K562 (cell line): ENCODE results near the gene STX2. TPM values are rescaled to one million over a fixed set of nuclear protein-coding genes. Genes with fewer than 3 reads are reported as not detected.

Source experiments
- FOXK2 ChIP-seq, 2 experiments: fragments of 450-650 bp; IDR thresholded peaks in 1 of 2; conservative IDR thresholded peaks in 1 of 2; 2 replicates each; pipeline ENCODE4 v1.6.1; 2016; ENCODE audit warnings: low read depth in 2 of 2, mild to moderate bottlenecking in 1 of 2
- FOXP1 ChIP-seq: sonication (generic); formaldehyde crosslinking; IDR thresholded peaks from 2 replicates; pipeline ENCODE4 v1.8.0; 2022; ENCODE audit warnings: mild to moderate bottlenecking, missing genetic modification reagents
- FUS ChIP-seq: fragments of 200-400 bp; formaldehyde crosslinking; optimal IDR thresholded peaks from 2 replicates; pipeline ENCODE3; 2017; ENCODE audit warnings: low read depth, low read length
- GATAD2B ChIP-seq: fragments of 450-650 bp; IDR thresholded peaks from 2 replicates; pipeline ENCODE4 v1.6.1; 2017; ENCODE audit warnings: mild to moderate bottlenecking, borderline replicate concordance
- GTF2A2 ChIP-seq: IDR thresholded peaks from 2 replicates; pipeline ENCODE4 v1.6.1; 2016; ENCODE audit warnings: mild to moderate bottlenecking, missing genetic modification characterization, missing compliant biosample characterization
- GTF3C2 ChIP-seq: IDR thresholded peaks from 3 replicates; pipeline ENCODE4 v1.6.1; 2011; ENCODE audit warnings: borderline replicate concordance, mild to moderate bottlenecking, moderate library complexity; ENCODE audit not compliant: insufficient read length; ENCODE audit errors: extremely low read depth
- HNRNPH1 ChIP-seq: fragments of 200-400 bp; formaldehyde crosslinking; optimal IDR thresholded peaks from 2 replicates; pipeline ENCODE3; 2017; ENCODE audit warnings: low read depth, mild to moderate bottlenecking, low read length, moderate library complexity
- HNRNPLL ChIP-seq: fragments of 200-400 bp; formaldehyde crosslinking; IDR thresholded peaks from 2 replicates; pipeline ENCODE4 v1.6.1; 2017; ENCODE audit warnings: low read length, low read depth, mild to moderate bottlenecking; ENCODE audit not compliant: poor library complexity, severe bottlenecking
- IRF2 ChIP-seq: sonication (generic); formaldehyde crosslinking; IDR thresholded peaks from 2 replicates; pipeline ENCODE4 v1.8.1; 2022; ENCODE audit warnings: mild to moderate bottlenecking, missing genetic modification reagents
- MAFF ChIP-seq: IDR thresholded peaks from 2 replicates; pipeline ENCODE4 v1.6.1; 2012; ENCODE audit warnings: low read length, improper control_type of control experiment
- NCOR1 ChIP-seq: fragments of 450-650 bp; IDR thresholded peaks from 2 replicates; pipeline ENCODE4 v1.6.1; 2016; ENCODE audit warnings: mild to moderate bottlenecking, moderate library complexity
- NFYB ChIP-seq: IDR thresholded peaks from 2 replicates; pipeline ENCODE4 v1.6.1; 2011; ENCODE audit warnings: mild to moderate bottlenecking, moderate library complexity; ENCODE audit not compliant: insufficient read length; ENCODE audit errors: extremely low read depth
- PHF8 ChIP-seq: fragments of 200-600 bp; sonication (generic); IDR thresholded peaks from 2 replicates; pipeline ENCODE4 v1.6.1; 2012; ENCODE audit warnings: mixed run types, mild to moderate bottlenecking, inconsistent platforms, low read length, moderate library complexity, borderline replicate concordance
- PTRF ChIP-seq: fragments of 450-650 bp; IDR thresholded peaks from 2 replicates; pipeline ENCODE4 v1.6.1; 2016; ENCODE audit warnings: mild to moderate bottlenecking, missing genetic modification characterization, missing compliant biosample characterization
- RBM15 ChIP-seq: fragments of 200-400 bp; formaldehyde crosslinking; IDR thresholded peaks from 2 replicates; pipeline ENCODE4 v1.6.1; 2018; ENCODE audit warnings: mild to moderate bottlenecking, low read length, moderate library complexity; ENCODE audit not compliant: insufficient read depth
- SMARCC2 ChIP-seq: fragments of 450-650 bp; IDR thresholded peaks from 2 replicates; pipeline ENCODE4 v1.6.1; 2017; ENCODE audit warnings: antibody characterized with exemption, moderate library complexity, mild to moderate bottlenecking, low read depth
- TAL1 ChIP-seq: fragments of 450-650 bp; IDR thresholded peaks from 2 replicates; pipeline ENCODE4 v1.6.1; 2016; ENCODE audit warnings: mild to moderate bottlenecking
- TOE1 ChIP-seq, 2 experiments: fragments of 450-650 bp in 1 of 2; sonication (generic) in 1 of 2; formaldehyde crosslinking in 1 of 2; IDR thresholded peaks; 2 replicates each; pipeline versions ENCODE4 v1.7.1 to v1.8.0; 2016 to 2022; ENCODE audit warnings: borderline replicate concordance in 2 of 2, mild to moderate bottlenecking in 2 of 2, antibody characterized with exemption in 1 of 2, inconsistent platforms in 1 of 2, low read depth in 1 of 2, missing genetic modification reagents in 1 of 2, moderate library complexity in 1 of 2
- ZFX ChIP-seq: sonication (generic); formaldehyde crosslinking; IDR thresholded peaks from 2 replicates; pipeline ENCODE4 v1.8.0; 2022; ENCODE audit warnings: mild to moderate bottlenecking, missing genetic modification reagents, moderate library complexity
- ZNF143 ChIP-seq: sonication (generic); formaldehyde crosslinking; IDR thresholded peaks from 2 replicates; pipeline ENCODE4 v1.9.0; 2022; ENCODE audit warnings: mild to moderate bottlenecking, missing genetic modification reagents
- ZSCAN29 ChIP-seq: fragments of 450-650 bp; IDR thresholded peaks from 2 replicates; pipeline ENCODE4 v1.6.1; 2017
- polyA plus RNA-seq, 8 experiments: library from polyadenylated mRNA; depleted of rRNA in 4 of 8; stranded (reverse) in 5 of 8; unstranded in 3 of 8; fragments of >200 nt; fragmentation: Nextera tagmentation in 2 of 8; fragmentation: Illumina TruSeq in 1 of 8; extraction: Ambion mirVana in 2 of 8; extraction: Trizol in 1 of 8; gene quantifications; 2 replicates each; pipeline versions ENCODE4 v1.2.1 to v1.2.3, GENCODE V29; 2011 to 2014; ENCODE audit warnings: inconsistent platforms in 1 of 8, missing spikeins in 1 of 8
- total RNA-seq, 7 experiments: library from RNA; depleted of rRNA in 6 of 7; stranded (reverse); fragments of >200 nt in 6 of 7; fragmentation: Illumina TruSeq in 2 of 7; extraction: Trizol in 2 of 7; gene quantifications; 2 replicates each; pipeline versions ENCODE4 v1.2.1 to v1.2.3, GENCODE V29; 2011 to 2021; ENCODE audit warnings: low replicate concordance in 1 of 7
- TF ChIP-seq, protein P1 (sequence below): sonication (generic); formaldehyde crosslinking; IDR thresholded peaks from 2 replicates; pipeline ENCODE4 v1.9.0; 2022; ENCODE audit warnings: mild to moderate bottlenecking, missing genetic modification reagents
- TF ChIP-seq, protein P2 (sequence below): IDR thresholded peaks from 2 replicates; pipeline ENCODE4 v1.6.1; 2014; ENCODE audit warnings: antibody characterized with exemption

STX2 gene
- total and polyA plus RNA-seq, 9 of the 15 experiments (the other 6 are each of a cell fraction or from before 2014, with no cell fraction given) = 22.2 to 54.6 (median 30.8) TPM

DNA sequence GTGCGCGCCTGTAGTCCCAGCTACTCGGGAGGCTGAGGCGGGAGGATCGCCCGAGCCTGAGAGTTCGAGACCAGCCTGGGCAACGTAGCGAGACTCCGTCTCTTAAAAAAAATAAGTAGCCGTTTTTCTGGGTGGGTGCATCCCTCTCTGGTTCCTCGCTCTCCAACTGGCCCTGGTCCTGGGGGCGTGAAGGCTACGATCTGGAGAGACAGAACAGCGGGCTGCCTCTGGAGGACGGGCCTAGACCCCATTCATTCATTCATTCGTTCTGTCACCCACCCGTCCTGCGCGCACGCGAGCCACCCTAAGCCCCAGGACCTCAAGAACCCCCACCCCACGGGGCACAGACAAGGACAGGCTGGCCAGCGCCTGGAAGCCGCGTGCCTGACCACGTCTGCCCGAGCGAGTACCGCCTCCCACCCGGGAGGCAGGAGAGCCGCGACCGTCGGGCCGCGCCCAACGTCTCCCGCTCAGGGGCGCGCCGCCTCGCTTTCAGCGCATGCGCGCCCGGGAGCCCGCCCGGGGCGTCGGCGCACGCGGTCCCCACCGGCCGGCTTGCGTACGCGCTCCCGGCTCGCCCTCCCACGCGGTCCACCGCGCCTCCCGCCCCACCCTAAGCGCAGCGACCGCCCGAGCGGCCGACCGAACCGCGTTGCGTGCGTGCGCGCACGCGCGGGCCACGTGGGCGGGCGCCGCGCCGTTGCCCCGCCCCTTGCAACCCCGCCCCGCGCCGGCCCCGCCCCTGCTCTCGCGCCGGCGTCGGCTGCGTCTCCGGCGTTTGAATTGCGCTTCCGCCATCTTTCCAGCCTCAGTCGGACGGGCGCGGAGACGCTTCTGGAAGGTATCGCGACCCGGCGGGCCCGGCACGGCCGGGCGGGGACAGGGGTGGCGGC lies 32.5 kb upstream of the STX2 start, which contains the start of gene RAN (continued):
- TF ChIP-seq PTRF (tag) (no peak), MAFF (no peak), ZNF143 (CRISPR knock-in tag) (no peak), GATAD2B (no peak), NCOR1 (no peak), HNRNPLL (peak; percentile 78), ZFX (peak; percentile 66), TOE1 (IDR thresholded peaks at IDR 0.05; ENCODE audit: borderline replicate concordance) (peak; percentile 34; the same call in 1 of the 2 replicates), TOE1 (CRISPR knock-in tag; IDR thresholded peaks at IDR 0.05; ENCODE audit: borderline replicate concordance, low read depth) (no peak), PHF8 (peak; percentile 75; the same call in 1 of the 2 replicates), IRF2 (CRISPR knock-in tag) (no peak), FOXP1 (peak; percentile 91), NFYB (no peak), HNRNPH1 (no peak), GTF3C2 (no peak), FOXK2 (conservative IDR thresholded peaks at IDR 0.05 in 1 of 2, IDR thresholded peaks at IDR 0.05 in 1 of 2; ENCODE audit: low read depth in 2 of 2) (no peak), GTF2A2 (tag) (no peak; the same call in 1 of the 2 replicates), SMARCC2 (no peak), TAL1 (no peak), FUS (no peak), RBM15 (no peak), ZSCAN29 (no peak)
- TF ChIP-seq, protein P1, sequence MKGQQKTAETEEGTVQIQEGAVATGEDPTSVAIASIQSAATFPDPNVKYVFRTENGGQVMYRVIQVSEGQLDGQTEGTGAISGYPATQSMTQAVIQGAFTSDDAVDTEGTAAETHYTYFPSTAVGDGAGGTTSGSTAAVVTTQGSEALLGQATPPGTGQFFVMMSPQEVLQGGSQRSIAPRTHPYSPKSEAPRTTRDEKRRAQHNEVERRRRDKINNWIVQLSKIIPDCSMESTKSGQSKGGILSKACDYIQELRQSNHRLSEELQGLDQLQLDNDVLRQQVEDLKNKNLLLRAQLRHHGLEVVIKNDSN (CRISPR knock-in tag) = peak; percentile 37; the same call in 1 of the 2 replicates
- TF ChIP-seq, protein P2, sequence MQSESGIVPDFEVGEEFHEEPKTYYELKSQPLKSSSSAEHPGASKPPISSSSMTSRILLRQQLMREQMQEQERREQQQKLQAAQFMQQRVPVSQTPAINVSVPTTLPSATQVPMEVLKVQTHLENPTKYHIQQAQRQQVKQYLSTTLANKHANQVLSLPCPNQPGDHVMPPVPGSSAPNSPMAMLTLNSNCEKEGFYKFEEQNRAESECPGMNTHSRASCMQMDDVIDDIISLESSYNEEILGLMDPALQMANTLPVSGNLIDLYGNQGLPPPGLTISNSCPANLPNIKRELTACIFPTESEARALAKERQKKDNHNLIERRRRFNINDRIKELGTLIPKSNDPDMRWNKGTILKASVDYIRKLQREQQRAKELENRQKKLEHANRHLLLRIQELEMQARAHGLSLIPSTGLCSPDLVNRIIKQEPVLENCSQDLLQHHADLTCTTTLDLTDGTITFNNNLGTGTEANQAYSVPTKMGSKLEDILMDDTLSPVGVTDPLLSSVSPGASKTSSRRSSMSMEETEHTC = no peak
